ENCODE results near the gene AKAP17A.
A peak's percentile ranks its signal among the peaks of the same experiment; 100 is the strongest.
"Not testable (repeated sequence)": the region's sequence is repeated elsewhere in the genome, so short reads cannot be mapped to it uniquely, and the experiment has no call there.

Gene AKAP17A, protein sequence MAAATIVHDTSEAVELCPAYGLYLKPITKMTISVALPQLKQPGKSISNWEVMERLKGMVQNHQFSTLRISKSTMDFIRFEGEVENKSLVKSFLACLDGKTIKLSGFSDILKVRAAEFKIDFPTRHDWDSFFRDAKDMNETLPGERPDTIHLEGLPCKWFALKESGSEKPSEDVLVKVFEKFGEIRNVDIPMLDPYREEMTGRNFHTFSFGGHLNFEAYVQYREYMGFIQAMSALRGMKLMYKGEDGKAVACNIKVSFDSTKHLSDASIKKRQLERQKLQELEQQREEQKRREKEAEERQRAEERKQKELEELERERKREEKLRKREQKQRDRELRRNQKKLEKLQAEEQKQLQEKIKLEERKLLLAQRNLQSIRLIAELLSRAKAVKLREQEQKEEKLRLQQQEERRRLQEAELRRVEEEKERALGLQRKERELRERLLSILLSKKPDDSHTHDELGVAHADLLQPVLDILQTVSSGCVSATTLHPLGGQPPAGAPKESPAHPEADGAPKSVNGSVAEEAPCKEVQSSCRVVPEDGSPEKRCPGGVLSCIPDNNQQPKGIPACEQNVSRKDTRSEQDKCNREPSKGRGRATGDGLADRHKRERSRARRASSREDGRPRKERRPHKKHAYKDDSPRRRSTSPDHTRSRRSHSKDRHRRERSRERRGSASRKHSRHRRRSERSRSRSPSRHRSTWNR

GRCh38 chrX:1591102-1591862 lies at the start of gene AKAP17A:
Gene AKAP17A, plus strand, starts transcription at chrX:1591604. Its CDS starts 1,859 bp downstream, at chrX:1593463.
- peak; percentile 93 for DNase-seq

- no peak for DNase-seq
Measured at GRCh38 chrX:1542994-1543725, 48.2 kb upstream of the AKAP17A start.

DNA sequence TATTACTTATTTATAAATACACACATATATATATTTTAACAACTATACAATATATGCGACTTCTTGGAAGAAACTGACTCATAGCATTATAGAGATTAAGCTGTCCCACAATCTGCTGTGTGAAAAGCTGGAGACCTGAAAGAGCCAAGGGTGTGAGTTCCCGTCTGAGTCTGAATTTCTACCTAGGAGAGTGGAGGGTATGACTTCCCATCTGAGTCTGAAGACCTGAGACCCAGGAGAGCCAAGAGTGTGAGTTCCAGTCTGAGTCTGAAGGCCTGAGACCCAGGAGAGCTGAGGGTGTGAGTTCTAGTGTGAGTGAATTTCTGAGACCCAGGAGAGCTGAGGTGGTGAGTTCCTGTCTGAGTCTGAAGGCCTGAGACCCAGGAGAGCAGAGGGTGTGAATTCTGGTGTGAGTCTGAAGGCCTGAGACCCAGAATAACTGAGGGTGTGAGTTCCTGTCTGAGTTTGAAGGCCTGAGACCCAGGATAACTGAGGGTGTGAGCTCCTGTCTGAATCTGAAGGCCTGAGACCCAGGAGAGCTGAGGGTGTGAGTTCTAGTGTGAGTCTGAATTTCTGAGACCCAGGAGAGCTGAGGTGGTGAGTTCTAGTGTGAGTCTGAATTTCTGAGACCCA lies 45.5 kb upstream of the AKAP17A start:
- DNase-seq, result no peak

DNA sequence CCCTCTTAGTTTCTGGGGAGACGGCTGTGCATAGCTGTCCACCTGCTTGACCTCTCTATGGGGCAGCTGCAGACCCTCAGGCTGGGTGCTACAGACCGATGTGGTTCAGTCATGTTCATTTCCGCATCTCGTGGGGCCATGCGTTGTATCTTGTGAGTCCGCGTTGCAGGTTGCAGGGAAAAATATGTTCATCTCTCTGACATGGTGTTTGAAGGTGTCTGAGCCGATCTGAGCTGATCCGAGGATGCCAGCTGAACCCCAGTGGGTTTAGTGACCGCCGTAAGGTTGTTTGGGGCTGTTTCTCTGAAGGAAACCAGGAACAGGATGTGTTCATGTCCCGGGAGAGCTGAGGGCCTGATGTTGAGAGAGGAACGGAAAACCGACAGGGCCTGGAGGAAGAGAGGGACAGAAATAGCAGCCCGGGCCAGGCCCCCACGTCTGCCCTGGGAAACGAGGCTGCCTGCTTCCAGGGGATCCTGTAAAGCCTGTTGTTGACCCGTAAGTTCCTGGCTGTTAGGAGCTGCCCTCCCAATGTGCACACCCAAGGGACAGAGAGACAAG lies 44.6 kb upstream of the AKAP17A start:
- no peak for DNase-seq

DNA sequence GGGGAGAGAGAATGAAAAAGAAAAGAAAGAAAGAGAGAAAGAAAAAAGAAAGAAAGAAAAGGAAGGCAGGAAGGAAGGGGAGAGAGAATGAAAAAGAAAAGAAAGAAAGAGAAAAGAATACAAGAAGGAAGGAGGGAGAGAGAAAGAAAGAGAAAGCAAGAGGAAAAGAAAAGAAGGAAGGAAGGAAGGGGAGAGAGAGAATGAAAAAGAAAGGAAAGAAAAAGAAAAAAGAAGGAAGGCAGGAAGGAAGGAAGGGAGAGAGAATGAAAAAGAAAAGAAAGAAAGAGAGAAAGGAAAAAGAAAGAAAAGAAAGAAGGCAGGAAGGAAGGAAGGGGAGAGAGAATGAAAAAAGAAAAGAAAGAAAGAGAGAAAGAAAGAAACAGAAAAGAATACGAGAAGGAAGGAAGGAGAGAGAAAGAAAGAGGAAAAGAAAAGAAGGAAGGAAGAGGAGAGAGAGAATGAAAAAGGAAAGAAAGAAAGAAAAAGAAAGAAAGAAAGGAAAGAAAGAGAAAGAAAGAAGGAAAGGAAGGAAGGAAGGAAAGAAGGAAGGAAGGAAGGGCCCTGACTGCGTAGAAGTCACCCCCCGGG lies 39.4 kb upstream of the AKAP17A start:
- no peak for DNase-seq

DNA sequence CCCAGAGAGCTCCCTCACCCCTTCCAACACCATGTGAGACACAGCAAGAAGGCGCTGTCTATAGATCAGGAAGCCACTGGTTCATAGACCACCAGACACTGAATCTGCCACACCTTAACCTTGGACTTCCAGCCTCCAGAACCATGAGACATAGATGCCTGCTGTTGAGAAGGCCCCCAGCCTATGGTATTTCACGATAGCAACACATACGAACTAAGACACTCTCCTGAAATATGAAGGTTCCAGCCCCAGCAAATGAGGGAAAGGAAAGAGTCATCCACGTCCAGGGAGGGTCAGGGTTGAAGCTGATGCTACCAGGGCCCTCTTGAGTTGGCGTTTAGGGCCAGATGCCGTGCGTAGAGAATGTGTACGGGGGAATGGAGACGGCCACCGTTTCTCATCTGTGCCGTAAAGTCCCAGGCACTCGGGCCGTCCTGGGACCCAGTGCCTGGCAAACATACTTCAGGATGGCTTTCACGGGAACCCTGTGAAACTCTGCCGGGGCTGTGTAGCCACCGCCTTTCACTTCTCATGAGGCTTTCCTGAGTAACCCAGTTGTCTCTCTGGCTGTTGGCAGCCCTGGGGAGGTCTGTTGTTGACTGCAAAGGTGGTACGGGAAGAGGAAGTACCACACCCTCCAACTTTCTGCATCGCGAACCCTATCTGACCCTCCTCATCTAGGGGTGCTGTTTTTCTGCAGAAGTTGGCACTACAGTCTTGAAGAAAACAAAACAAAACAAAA lies 36.8 kb upstream of the AKAP17A start:
- DNase-seq, result no peak

DNA sequence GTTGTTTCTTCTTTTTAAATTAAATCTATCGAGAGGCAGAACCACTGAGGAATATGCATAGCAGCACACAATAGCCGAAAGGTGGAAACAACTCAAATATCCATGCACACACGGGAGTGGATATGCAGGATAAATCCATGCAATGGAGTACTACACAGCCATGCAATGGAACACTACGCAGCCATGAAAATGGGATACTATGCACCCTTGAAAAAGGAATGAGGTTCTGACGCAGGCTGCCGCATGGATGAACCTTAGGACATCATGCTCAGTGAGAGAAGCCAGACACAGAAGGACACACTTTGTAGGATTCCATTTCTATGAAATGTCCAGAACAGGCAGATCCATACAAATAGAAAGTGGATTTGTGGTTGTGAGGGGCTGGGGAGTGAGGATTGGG lies 36.0 kb upstream of the AKAP17A start:
- DNase-seq, result no peak

GRCh38 chrX:1557442-1557841 lies 34.0 kb upstream of the AKAP17A start:
- not testable (repeated sequence) for DNase-seq

DNA sequence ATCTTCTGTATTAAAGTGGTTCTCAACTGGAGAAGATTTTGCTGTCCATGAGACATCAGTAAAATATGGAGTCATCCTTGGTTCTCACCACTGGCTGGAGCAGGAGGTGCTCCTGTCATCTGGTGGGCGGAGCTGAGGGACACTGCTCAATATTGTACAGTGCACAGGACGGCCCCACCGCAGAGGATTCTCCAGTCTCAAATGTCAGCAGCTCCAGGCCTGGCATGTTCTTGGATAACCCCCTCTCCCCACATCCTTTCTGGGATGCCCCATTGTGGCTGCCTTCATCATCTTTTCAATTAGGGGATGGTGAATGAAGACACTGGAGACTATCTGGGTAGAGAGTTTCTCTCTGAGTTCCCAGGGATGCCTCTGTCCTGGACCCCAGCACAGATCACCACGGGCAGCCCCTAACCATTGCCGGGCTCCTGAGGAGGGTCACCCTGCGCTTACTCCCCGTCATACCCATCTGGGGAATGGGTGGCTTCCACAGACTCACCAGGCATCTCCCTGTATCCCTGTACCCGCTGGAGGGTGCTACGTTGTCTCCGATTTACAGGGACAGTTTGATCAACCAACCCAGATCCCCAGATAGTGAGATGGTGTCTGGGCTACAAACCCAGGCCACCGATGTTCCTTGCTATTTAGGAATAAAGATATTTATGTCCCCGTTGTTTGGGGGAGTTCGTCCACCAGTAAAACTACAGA lies 32.5 kb upstream of the AKAP17A start:
- DNase-seq, result no peak

DNA sequence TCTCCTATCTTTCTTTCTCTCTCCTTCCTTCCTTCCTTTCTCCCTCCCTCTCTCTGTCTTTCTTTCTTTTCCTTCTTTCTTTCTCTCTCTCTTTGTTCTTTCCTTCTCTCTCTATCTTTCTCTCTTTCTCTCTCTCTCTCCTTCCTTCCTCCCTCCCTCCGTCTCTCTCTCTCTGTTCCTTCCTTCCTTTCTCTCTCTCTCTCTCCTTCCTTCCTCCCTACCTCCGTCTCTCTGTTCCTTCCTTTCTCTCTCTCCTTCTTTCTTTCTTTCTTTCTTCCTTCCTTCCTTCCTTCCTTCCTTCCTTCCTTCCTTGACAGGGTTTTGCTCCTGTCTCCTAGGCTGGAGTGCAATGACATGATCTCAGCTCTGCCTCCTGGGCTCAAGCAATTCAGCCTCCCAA lies 30.2 kb upstream of the AKAP17A start:
- no peak for DNase-seq

GRCh38 chrX:1564077-1564476 lies 27.3 kb upstream of the AKAP17A start:
- not testable (repeated sequence) for DNase-seq

DNA sequence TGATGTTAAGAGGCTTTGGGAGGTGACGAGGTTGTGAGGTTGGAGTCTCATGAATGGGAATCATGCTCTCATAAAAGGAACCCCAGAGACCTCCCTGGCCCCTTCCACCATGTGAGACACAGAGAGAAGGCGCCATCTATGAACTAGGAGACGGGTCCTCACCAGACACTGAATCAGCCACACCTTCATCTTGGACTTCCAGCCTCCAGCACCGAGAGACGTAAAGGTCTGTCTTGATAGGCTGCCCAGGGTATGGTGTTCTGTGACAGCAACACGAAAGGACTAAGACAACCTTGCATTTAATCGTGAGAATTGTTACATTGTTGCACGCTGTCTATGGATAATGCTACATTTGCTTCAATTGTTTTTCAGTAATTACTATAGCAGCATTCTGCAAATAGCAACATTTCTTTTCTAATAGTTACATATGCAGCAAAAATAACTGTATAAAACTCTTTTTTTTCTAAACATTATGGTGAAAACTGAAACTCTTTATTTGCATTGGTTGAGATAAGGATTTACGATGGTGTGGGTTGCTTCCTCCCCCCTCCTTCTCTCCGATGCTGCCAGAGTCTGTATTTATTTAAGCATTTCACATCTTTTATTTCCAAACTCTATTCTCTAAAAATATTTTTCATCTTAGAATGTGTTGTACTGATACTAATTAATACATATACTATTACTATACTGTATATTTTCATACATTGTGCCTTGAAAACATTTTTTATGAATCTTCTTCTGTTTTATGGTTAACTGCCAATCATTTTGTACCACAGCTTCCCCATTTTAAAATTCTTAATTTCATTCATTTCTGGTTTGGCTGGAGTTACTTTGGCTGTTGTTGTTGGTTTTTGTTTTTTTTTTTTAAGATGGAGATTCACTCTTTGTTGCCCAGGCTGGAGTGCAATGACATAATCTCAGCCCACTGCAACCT lies 26.4 kb upstream of the AKAP17A start:
- DNase-seq, result no peak

DNA sequence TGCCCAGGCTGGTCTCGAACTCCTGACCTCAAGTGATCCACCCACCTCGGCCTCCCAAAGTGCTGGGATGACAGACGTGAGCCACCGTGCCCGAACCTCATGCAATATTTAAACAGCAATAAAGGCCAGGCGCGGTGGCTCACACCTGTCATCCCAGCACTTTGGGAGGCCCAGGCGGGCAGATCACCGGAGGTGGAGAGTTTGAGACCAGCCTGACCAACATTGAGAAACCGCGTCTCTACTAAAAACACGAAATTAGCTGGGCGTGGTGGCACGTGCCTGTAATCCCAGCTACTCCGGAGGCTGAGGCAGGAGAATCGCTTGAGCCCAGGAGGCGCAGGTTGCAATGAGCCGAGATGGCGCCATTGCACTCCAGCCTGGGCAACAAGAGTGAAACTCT lies 17.2 kb upstream of the AKAP17A start:
- DNase-seq, result not testable (repeated sequence)

DNA sequence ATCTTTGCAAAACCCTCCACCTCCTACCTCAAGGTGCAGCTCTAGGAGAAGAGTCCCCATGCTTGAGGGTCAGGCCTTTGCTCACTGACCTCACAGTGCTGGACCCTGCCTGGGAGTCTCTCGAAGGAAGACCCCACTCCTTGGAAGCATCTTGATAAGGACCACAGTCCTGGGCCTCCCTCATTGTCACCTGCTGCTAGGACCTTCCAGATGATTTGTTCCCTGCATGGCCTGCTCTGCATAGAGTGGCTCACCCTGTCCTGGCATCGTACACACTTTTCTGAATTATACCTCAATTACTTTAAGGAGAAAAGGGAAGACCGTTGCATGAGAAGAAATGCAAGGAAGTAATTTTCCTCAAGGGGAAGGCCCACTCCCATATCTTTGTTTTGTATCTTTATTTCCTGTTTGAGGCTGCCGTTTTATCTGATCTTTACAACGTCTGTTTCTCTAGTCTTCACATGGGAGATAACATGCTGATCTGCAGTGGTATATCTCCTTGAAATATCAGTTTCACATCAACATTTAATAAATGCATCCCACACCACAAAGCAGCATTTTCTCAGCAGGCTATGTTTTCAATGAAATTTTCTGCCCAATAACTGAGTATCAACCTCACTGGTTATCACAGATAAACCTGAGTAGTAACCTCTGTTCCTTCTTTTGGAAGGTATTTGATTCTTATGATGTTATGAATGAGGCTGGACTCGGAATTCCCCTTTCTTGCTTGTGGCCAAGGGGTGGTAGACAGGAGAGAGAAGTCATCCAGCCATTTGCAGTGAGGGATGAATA lies 15.0 kb upstream of the AKAP17A start:
- no peak for DNase-seq

DNA sequence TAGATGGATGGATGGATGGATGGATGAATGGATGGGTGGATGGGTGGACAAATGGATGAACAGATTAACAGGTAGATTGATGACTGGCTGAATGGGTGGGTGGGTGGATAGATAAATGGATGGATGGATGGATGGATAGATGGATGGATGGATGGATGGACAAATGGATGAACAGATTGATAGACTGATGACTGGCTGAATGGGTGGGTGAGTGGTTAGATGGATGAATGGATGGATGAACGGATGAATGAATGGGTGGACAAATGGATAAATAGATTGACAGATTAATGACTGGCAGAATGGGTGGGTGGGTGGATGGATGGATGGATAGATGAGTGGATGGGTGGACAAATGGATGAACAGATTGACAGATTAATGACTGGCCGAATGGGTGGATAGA lies 13.6 kb upstream of the AKAP17A start:
- no peak for DNase-seq

- no peak for DNase-seq
Measured at GRCh38 chrX:1578511-1579173, 12.8 kb upstream of the AKAP17A start.

DNA sequence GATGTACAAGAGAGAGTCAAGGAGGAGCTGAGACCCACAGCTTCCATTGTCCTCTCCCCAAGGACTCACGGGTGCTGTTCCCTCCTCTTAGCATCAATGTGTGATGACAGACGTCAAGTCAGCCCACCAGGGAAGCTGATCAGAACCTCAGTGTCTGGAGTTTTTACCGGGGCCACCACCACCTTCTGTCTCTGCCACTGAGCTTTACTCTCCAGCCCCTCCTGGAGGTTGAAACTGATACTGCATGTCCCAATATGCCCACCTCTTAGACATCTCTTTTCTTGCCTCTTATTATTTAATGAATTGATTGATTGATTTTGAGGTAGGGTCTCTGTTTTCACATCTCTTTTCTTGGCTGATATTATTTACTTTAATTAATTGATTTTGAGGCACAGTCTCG lies 10.3 kb upstream of the AKAP17A start:
- peak; percentile 47 for DNase-seq
